GM12873 (cell line): Measurements from ENCODE around the gene CEMIP2.

ENCODE experiments used
- TF ChIP-seq, protein P1 (sequence below): IDR thresholded peaks from 2 replicates; pipeline ENCODE4 v1.5.1; 2012; ENCODE audit warnings: low read depth, mild to moderate bottlenecking, moderate library complexity, low read length, control low read depth; ENCODE audit not compliant: insufficient read depth; ENCODE audit errors: missing control alignments

Gene CEMIP2

DNA sequence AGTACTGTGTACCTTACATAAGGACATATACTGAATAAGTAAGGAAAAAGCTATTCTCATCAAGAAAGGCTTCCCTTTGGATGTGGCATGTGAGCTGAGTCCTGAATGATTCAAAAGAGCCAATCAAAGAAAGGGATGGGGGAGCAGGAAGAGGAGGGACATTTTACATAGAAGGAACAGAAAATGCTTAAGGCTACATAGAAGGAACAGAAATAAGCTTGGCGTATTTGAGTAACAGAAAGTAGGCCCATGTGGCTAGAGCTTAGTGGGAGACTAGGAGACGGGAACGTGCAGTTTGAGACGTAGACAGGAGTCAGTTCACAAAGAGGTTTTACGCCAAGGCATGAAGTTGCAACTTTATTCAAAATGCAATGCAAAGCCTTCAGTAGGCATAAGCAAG lies 126.3 kb downstream of the CEMIP2 start:
- TF ChIP-seq, protein P1, sequence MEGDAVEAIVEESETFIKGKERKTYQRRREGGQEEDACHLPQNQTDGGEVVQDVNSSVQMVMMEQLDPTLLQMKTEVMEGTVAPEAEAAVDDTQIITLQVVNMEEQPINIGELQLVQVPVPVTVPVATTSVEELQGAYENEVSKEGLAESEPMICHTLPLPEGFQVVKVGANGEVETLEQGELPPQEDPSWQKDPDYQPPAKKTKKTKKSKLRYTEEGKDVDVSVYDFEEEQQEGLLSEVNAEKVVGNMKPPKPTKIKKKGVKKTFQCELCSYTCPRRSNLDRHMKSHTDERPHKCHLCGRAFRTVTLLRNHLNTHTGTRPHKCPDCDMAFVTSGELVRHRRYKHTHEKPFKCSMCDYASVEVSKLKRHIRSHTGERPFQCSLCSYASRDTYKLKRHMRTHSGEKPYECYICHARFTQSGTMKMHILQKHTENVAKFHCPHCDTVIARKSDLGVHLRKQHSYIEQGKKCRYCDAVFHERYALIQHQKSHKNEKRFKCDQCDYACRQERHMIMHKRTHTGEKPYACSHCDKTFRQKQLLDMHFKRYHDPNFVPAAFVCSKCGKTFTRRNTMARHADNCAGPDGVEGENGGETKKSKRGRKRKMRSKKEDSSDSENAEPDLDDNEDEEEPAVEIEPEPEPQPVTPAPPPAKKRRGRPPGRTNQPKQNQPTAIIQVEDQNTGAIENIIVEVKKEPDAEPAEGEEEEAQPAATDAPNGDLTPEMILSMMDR = no peak

GRCh38 chr9:71638627-71639026 lies 129.7 kb downstream of the CEMIP2 start:
- TF ChIP-seq, protein P1 = no peak

DNA sequence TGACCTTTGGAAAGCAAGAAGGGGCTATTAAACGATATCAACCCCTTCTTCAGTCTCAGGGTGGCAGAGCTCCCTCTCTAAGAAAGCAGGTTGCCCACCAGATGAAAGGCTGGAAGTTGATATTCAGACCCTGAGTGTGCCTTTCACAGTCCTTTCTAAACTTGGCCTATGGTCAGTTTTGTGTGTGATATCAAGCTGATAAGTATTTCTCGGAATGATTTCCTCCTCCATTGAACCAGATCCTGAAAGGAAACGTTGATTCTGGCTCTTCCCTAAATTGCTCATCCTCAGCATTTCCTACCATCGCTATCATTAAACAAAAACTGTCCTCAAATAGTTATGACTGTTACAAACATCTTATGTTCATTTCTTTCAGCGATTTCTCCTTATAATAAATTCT lies 130.4 kb downstream of the CEMIP2 start:
- TF ChIP-seq, protein P1 = no peak

DNA sequence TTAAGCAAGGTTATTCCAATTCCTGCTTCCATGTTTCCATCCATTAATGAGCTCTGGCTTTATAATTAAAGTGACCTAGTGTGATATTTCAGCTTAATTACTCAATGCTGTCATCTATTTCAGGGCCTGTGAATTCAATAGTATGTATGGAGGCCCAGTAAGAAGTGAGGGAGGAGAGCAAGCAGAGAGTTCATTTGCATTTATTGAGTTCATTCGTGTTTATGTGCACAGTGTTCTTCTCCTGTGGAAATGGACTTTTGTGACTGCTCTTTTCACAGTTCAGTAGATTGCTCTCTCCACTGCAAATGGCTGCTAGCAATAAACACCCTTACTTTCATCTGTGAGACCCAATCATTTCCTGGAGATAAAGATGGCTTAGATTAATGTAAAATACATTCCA lies 130.9 kb downstream of the CEMIP2 start:
- TF ChIP-seq, protein P1 = no peak

- TF ChIP-seq, protein P1 = no peak
These were observed 132.0 kb downstream of the CEMIP2 start for GRCh38 chr9:71636143-71636839.

DNA sequence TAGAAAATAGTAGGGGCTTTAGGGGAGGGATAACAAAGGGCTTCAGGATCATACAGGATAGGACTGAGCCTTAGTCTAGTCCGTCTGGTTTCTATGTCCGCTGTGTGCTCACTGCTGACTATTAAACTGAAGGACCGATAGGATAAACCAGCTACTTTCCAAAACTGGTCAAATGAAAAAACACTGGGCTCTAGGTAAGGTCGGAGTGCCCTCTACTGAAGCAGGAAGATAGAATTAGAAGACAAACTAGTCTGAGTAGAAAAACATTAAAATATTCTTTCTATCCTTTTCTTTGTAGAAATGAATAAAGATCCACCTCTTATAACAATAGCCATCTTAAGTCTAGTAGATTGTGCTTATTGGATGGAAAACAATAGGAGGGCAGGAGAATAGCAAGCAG lies 133.6 kb downstream of the CEMIP2 start:
- TF ChIP-seq, protein P1 = no peak
